Measurements from ENCODE around the gene GAGE13.
"Not testable (repeated sequence)": the region's sequence is repeated elsewhere in the genome, so short reads cannot be mapped to it uniquely, and the experiment has no call there.

Gene GAGE13

GRCh38 chrX:49341449-49341848 is 10.1 kb downstream of the GAGE13 start:
- DNase-seq, result not testable (repeated sequence)

DNA sequence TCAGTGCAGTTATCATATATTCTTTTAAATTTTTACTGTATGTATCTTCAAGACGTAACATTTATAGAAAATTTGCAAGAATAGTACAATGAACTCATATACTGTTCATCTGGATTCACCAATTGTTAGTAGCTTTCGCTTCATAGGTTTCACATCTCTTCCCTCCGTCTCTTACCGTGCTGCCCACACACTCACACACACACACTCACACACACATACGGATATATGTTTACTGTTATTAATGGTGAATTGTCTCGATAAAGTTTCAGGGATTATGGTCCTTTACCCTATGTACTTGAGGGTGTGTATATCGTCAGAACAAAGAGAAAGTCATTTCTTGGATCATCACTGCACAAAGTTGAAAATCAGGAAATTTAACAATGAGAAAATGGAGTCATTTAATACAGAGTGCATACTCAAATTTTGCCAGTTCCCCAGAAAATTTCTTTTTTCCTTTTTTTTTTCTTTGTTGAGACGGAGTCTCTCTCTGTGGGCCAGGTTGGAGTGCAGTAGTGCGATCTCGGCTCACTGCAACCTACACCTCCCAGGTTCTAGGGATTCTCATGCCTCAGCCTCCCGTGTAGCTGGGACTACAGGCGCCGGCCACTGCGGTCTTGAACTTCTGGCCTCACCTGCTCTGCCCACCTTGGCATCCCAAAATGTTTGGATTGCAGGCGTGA is 13.3 kb downstream of the GAGE13 start:
- not testable (repeated sequence) for DNase-seq

GRCh38 chrX:49345402-49345801 is 14.0 kb downstream of the GAGE13 start:
- not testable (repeated sequence) for DNase-seq

DNA sequence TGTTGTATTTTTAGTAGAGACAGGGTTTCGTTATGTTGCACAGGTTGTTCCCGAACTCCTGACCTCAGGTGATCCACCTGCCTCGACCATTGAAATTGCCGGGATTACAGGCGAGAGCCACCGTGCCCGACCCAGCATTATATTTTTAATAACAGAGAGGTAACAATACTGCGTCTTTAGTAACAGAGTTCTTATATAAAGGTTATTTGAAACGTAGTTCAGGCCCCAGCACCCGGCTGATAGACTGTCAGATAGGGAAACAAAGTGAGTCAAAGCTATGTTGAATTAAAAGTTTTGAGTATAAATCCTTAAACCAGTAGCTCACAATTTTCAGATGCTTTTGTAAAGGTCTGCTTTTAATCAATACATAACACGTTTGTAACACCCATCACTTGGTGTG is 14.8 kb downstream of the GAGE13 start:
- not testable (repeated sequence) for DNase-seq
